ENCODE results near the gene C1R. TPM values are rescaled to one million over a fixed set of nuclear protein-coding genes. Genes with fewer than 3 reads are reported as not detected.

The C1R gene
- total RNA-seq, result 1.3 and 5.3 TPM in 2 replicates

DNA sequence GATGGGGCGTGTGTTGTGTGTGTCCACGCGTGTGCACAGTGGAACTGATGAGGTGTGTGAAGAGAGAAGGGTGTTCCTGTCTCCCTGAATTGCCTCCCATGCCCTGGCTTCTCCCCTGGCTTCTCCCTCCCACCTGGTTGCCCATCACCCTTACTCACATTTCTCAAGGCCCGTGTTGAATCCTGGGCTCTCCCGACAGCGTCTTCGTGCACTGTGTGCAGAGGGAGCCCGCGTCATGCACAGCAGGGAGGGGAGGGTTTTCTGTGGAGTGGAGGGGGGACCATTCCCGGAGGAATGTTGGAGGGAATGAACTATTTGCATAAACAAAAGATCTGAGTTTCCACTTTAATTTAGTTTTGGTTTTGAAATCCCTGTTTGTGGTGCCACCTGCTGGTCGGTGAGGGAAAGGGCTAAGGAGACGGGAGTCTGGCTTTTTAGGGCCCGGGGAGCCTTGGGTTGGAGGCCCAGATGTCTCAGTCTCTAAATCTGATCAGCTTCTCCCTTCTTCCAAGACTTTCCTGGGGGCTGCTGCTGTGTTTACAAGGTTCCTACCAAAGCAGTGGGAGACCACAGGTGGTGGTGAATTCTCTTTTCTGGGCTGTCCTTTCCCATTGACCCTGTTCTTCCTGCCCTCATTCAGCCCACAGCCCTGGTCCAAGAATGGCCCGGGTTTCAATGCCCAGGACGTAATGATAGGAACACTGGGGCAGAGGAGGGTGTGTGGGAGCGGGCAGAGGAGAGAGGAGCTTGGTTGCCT is at the start of gene C1R:
Gene C1R (minus strand): TSS at position 217 of the 757 bp plus-strand sequence. CDS start 57 bp downstream, at position 160.

DNA sequence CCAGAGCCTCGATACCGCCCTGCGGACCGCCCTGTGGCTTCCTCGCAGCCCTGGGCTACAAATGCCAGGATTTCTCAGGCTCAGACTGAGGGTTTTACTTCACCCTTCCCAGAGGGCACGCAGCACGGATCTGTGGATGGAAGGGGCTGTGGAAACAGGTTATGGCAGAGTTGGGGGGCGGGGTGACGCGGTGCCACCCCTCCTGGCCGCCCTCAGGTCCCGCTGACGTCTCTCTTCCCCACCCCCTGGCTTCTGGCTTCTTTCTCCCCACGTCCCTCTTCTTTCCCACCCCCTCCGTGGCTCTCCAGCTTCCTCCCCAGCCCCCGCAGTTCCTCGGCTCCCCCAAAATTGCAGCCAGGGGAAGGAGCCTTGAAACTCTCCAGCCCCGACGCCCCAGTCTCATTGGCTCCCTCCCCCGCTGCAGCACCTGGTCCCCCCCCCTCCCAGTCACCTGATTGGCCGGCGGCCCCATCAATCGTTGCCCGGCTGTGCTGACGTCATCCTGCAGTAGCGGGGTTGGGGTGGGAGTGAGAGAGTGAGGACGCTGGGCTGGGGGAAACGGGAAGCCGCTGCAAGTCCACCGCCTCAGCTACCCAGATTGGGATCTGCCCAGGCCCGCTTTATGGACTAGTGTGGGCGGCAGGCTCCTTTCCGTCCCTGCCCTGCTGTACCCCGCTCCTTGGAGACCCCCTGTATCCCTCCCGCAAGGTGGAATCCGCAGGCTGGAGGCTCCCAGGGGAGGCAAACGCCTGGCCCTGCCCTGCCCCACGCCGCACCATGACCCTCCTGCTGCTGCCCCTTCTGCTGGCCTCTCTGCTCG is 37.8 kb upstream of the C1R start, which contains the start of gene CLSTN3:
Gene CLSTN3 (plus strand): TSS at position 500 of the 820 bp plus-strand sequence. CDS start 278 bp downstream, at position 778.

DNA sequence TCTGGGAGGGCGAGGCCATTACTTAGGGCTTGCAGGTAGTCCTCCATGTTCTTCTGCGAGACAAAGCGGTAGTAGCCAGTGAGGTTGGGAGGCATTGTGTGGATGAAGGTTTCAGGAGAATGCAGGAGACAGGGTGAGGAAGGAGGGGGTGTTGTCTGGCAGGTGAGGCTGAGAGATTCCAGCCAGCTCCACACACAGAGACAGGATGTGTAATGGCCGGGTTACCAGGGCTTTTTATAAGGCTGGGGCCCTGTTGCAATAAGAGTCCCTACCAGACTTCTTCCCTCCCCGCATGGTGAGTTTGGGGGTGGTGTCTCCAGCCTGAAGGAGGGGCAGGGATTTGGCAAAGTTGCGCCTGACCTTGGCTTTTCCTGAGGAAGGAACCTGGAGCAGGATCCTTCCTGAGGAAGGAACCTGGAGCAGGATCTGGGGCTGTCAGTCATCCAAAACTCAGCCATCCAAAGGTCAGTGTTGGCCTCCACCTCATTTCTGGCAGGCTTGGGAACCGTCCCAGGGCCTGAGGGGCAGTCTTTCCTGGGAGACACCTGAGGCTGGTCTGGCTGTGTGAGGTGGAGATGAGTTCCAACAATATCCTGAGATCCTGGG is 36.5 kb upstream of the C1R start, which contains the start of gene RBP5:
Gene RBP5 (minus strand): TSS at position 209 of the 606 bp plus-strand sequence. CDS start 114 bp downstream, at position 95.

DNA sequence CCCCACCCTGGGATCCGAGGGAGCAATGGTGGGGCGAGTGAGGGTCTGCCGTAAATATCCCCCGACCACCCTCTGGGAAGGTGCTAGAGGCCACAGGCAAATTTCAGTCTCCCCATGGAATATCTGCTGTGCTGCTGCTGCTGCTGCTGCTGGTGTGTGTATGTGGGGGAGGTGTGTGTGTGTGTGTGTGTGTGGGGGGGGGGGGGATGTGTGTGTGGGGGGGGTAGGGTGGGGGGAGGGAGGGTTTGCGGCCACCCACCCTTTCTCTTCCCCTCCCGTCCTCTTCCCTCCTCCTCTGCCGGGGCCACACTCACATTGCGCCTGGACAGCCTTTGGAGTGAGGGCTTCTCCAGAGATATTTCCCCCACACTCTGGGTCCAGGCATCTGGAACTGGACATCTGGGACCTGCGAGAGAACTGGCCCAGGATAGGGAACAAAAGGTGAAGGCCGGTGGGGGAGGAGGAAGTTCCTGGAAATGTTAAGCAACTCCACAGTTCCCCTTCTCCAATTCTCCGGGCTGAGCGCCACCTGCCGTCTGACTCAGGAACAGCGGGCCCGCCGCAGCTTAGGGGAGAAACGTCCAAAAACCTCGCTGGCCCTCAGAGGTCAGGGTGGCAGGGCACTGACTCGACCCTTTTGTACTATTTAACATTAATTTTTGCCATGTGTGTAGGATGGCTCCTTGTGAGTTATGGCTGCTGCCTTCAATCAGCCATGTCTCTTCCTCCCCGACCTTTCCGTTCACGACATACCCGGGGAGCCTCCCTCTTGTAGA is 16.7 kb upstream of the C1R start, which contains the start of gene C1RL:
Gene C1RL (minus strand): TSS at position 419 of the 776 bp plus-strand sequence. CDS start 34 bp downstream, at position 385.

DNA sequence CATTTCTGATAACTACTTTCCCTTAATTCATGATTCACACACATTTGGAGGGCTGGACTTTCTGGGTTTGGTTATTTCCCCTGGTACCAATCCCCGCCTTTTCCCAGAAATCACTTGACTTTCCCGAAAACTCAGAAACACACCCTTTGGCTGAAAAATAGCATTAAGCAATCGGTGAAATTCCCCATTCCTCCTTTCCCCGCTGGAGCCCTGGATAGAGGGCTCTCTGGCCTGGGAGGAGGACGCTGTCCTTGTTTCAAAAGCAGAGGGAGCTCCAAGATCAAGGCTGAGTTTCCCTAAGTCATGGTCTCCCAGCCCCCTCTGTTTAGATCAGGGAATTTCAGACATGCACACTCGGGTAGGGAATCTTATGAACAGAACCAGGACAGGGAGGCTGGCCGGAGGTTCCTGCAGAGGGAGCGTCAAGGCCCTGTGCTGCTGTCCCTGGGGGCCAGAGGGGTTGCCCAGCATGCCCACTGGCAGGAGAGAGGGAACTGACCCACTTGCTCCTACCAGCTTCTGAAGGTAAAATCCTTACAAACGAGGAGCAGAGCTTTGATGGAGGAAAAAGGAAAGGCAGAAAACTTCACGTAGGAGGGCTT is 31.8 kb downstream of the C1R start, which contains the start of gene C1S:
Gene C1S (plus strand): TSS at position 366 of the 602 bp plus-strand sequence. CDS start 1,195 bp downstream, outside the sequence.

Other genes with a start within 250 kb of the C1R start
- 12.7 and 13.2 TPM in 2 replicates for gene CDCA3, start 241.2 kb downstream of the C1R start, total RNA-seq
- 84.5 and 88.4 TPM in 2 replicates for gene USP5, start 240.3 kb downstream of the C1R start, total RNA-seq
- gene TPI1, start 224.9 kb downstream of the C1R start, total RNA-seq, result 1,011 and 1,271 TPM in 2 replicates
- gene SPSB2, start 219.1 kb downstream of the C1R start, total RNA-seq, result 3.2 and 4.1 TPM in 2 replicates
- gene LRRC23, start 187.6 kb downstream of the C1R start, total RNA-seq, result 4.2 and 9.1 TPM in 2 replicates
- gene ENO2, start 177.9 kb downstream of the C1R start, total RNA-seq, result 8.1 and 8.7 TPM in 2 replicates
- gene ATN1, start 164.5 kb downstream of the C1R start, total RNA-seq, result 9.1 and 16.6 TPM in 2 replicates
- not detected in 2 replicates for gene RNU7-1, start 148.6 kb downstream of the C1R start, total RNA-seq
- gene C12orf57, start 148.4 kb downstream of the C1R start, total RNA-seq, result 137 and 143 TPM in 2 replicates
- under 0.01 and 0.15 TPM in 2 replicates for gene PTPN6, start 141.1 kb downstream of the C1R start, total RNA-seq
- 185 and 231 TPM in 2 replicates for gene PHB2, start 121.8 kb downstream of the C1R start, total RNA-seq
- gene EMG1, start 121.5 kb downstream of the C1R start, total RNA-seq, result 79.3 and 94.4 TPM in 2 replicates
- 4.9 and 8.4 TPM in 2 replicates for gene LPCAT3, start 74.0 kb downstream of the C1R start, total RNA-seq
- gene C1S, start 31.7 kb downstream of the C1R start, total RNA-seq, result 1.9 and 5.8 TPM in 2 replicates
- 12.2 and 14.3 TPM in 2 replicates for gene C1RL, start 16.8 kb upstream of the C1R start, total RNA-seq
- not detected in 2 replicates for gene RBP5, start 36.4 kb upstream of the C1R start, total RNA-seq
- 27.6 and 34.3 TPM in 2 replicates for gene CLSTN3, start 37.9 kb upstream of the C1R start, total RNA-seq
- 22.8 and 36.4 TPM in 2 replicates for gene PEX5, start 97.2 kb upstream of the C1R start, total RNA-seq
- gene ACSM4, start 211.6 kb upstream of the C1R start, total RNA-seq, result not detected in 2 replicates

Data from epithelial cell of umbilical artery (primary cell).